ENCODE results near the gene ZC3H10.
"Not testable (repeated sequence)": the region's sequence is repeated elsewhere in the genome, so short reads cannot be mapped to it uniquely, and the experiment has no call there.

The ZC3H10 gene

GRCh38 chr12:56117778-56118687 lies at the start of gene ZC3H10:
Gene ZC3H10 (plus strand): TSS chr12:56118266. CDS start chr12:56120563, 2,297 bp downstream.
- DNase-seq (ENCODE audit: low spot score) = peak; percentile 100

GRCh38 chr12:56071648-56072047 lies 46.4 kb upstream of the ZC3H10 start:
- DNase-seq (ENCODE audit: low spot score) = no peak

- no peak for DNase-seq (ENCODE audit: low spot score)
Measured at GRCh38 chr12:56074396-56074795, 43.7 kb upstream of the ZC3H10 start.

GRCh38 chr12:56077966-56078365 lies 40.1 kb upstream of the ZC3H10 start:
- not testable (repeated sequence) for DNase-seq (ENCODE audit: low spot score)

GRCh38 chr12:56078427-56078826 lies 39.6 kb upstream of the ZC3H10 start:
- DNase-seq (ENCODE audit: low spot score) = no peak

- DNase-seq (ENCODE audit: low spot score) = peak; percentile 53
Measured at GRCh38 chr12:56078931-56079722, 38.9 kb upstream of the ZC3H10 start.

- peak; percentile 56 for DNase-seq (ENCODE audit: low spot score)
Measured at GRCh38 chr12:56079723-56080555, 38.1 kb upstream of the ZC3H10 start, which contains the start of gene ERBB3. Gene ERBB3 (plus strand): TSS chr12:56080165. CDS start chr12:56080301, 136 bp downstream.

GRCh38 chr12:56080556-56081138 lies 37.4 kb upstream of the ZC3H10 start:
- DNase-seq (ENCODE audit: low spot score) = no peak

- DNase-seq (ENCODE audit: low spot score) = no peak
Measured at GRCh38 chr12:56081393-56082347, 36.4 kb upstream of the ZC3H10 start.

GRCh38 chr12:56082382-56082781 lies 35.7 kb upstream of the ZC3H10 start:
- DNase-seq (ENCODE audit: low spot score) = no peak

GRCh38 chr12:56082967-56083366 lies 35.1 kb upstream of the ZC3H10 start:
- no peak for DNase-seq (ENCODE audit: low spot score)

- peak; percentile 46 for DNase-seq (ENCODE audit: low spot score)
Measured at GRCh38 chr12:56084958-56085543, 33.0 kb upstream of the ZC3H10 start.

GRCh38 chr12:56086096-56086495 lies 32.0 kb upstream of the ZC3H10 start:
- no peak for DNase-seq (ENCODE audit: low spot score)

GRCh38 chr12:56086608-56087007 lies 31.5 kb upstream of the ZC3H10 start:
- no peak for DNase-seq (ENCODE audit: low spot score)

- DNase-seq (ENCODE audit: low spot score) = no peak
Measured at GRCh38 chr12:56087220-56087619, 30.8 kb upstream of the ZC3H10 start.

- DNase-seq (ENCODE audit: low spot score) = no peak
Measured at GRCh38 chr12:56097738-56098137, 20.3 kb upstream of the ZC3H10 start.

- no peak for DNase-seq (ENCODE audit: low spot score)
Measured at GRCh38 chr12:56098592-56098991, 19.5 kb upstream of the ZC3H10 start.

- DNase-seq (ENCODE audit: low spot score) = no peak
Measured at GRCh38 chr12:56099787-56100186, 18.3 kb upstream of the ZC3H10 start.

GRCh38 chr12:56101045-56101444 lies 17.0 kb upstream of the ZC3H10 start:
- no peak for DNase-seq (ENCODE audit: low spot score)

GRCh38 chr12:56102683-56103065 lies 15.4 kb upstream of the ZC3H10 start:
- no peak for DNase-seq (ENCODE audit: low spot score)

Data from NAMALWA (cell line).